Measurements from ENCODE around the gene KIAA0408.
"Not testable (repeated sequence)": the region's sequence is repeated elsewhere in the genome, so short reads cannot be mapped to it uniquely, and the experiment has no call there.

The KIAA0408 gene

GRCh38 chr6:127415096-127415495 lies 44.1 kb downstream of the KIAA0408 start:
- H3K4me3 ChIP-seq (ENCODE audit: low read depth, low read length): no peak overlapping the region
- TF ChIP-seq CTCF (IDR thresholded peaks at IDR 0.05; ENCODE audit: low read depth, low read length, missing control alignments): no peak
- no peak for DNase-seq (ENCODE audit: low read depth)

GRCh38 chr6:127413123-127413522 lies 46.1 kb downstream of the KIAA0408 start:
- not testable (repeated sequence) for DNase-seq (ENCODE audit: low read depth); H3K4me3 ChIP-seq (ENCODE audit: low read depth, low read length)

- H3K4me3 ChIP-seq (ENCODE audit: low read depth, low read length); DNase-seq (ENCODE audit: low read depth): not testable (repeated sequence)
These were observed 47.2 kb downstream of the KIAA0408 start for GRCh38 chr6:127412016-127412415.

Data from GM12864 (cell line).